Measurements from ENCODE around the gene SH3RF2.

DNA sequence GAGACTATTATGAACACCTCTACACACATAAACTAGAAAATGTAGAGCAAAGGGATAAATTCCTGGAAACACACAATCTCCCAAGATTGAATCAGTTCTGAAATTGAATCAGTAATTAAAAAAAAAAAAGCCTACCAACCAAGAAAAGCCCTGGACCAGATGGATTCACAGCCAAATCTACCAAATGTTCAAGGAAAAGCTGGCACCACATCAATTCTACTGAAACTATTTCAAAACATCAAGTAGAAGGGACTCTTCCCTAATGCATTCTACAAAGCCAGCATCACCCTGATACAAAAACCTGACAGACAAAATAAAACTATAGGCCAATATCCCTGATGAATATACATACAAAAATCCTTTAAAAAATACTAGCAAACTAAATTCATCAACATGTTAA is 38.2 kb upstream of the SH3RF2 start:
- no peak for TF ChIP-seq RAD21 (IDR thresholded peaks at IDR 0.05; ENCODE audit: insufficient read depth, low read depth, low read length)
- no peak for TF ChIP-seq JUND (IDR thresholded peaks at IDR 0.05; ENCODE audit: low read depth, low read length)
- no peak for TF ChIP-seq ZNF217 (IDR thresholded peaks at IDR 0.05)
- TF ChIP-seq, protein P1, sequence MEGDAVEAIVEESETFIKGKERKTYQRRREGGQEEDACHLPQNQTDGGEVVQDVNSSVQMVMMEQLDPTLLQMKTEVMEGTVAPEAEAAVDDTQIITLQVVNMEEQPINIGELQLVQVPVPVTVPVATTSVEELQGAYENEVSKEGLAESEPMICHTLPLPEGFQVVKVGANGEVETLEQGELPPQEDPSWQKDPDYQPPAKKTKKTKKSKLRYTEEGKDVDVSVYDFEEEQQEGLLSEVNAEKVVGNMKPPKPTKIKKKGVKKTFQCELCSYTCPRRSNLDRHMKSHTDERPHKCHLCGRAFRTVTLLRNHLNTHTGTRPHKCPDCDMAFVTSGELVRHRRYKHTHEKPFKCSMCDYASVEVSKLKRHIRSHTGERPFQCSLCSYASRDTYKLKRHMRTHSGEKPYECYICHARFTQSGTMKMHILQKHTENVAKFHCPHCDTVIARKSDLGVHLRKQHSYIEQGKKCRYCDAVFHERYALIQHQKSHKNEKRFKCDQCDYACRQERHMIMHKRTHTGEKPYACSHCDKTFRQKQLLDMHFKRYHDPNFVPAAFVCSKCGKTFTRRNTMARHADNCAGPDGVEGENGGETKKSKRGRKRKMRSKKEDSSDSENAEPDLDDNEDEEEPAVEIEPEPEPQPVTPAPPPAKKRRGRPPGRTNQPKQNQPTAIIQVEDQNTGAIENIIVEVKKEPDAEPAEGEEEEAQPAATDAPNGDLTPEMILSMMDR (IDR thresholded peaks at IDR 0.05 in 2 of 3, conservative IDR thresholded peaks at IDR 0.05 in 1 of 3; ENCODE audit: control insufficient read depth in 2 of 3, extremely low read depth in 1 of 3, insufficient read depth in 1 of 3, low read depth in 3 of 3, low read length in 3 of 3), result no peak
- no peak for TF ChIP-seq SUZ12 (IDR thresholded peaks at IDR 0.05; ENCODE audit: unreplicated experiment)
- TF ChIP-seq, protein P2, sequence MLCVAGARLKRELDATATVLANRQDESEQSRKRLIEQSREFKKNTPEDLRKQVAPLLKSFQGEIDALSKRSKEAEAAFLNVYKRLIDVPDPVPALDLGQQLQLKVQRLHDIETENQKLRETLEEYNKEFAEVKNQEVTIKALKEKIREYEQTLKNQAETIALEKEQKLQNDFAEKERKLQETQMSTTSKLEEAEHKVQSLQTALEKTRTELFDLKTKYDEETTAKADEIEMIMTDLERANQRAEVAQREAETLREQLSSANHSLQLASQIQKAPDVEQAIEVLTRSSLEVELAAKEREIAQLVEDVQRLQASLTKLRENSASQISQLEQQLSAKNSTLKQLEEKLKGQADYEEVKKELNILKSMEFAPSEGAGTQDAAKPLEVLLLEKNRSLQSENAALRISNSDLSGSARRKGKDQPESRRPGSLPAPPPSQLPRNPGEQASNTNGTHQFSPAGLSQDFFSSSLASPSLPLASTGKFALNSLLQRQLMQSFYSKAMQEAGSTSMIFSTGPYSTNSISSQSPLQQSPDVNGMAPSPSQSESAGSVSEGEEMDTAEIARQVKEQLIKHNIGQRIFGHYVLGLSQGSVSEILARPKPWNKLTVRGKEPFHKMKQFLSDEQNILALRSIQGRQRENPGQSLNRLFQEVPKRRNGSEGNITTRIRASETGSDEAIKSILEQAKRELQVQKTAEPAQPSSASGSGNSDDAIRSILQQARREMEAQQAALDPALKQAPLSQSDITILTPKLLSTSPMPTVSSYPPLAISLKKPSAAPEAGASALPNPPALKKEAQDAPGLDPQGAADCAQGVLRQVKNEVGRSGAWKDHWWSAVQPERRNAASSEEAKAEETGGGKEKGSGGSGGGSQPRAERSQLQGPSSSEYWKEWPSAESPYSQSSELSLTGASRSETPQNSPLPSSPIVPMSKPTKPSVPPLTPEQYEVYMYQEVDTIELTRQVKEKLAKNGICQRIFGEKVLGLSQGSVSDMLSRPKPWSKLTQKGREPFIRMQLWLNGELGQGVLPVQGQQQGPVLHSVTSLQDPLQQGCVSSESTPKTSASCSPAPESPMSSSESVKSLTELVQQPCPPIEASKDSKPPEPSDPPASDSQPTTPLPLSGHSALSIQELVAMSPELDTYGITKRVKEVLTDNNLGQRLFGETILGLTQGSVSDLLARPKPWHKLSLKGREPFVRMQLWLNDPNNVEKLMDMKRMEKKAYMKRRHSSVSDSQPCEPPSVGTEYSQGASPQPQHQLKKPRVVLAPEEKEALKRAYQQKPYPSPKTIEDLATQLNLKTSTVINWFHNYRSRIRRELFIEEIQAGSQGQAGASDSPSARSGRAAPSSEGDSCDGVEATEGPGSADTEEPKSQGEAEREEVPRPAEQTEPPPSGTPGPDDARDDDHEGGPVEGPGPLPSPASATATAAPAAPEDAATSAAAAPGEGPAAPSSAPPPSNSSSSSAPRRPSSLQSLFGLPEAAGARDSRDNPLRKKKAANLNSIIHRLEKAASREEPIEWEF (IDR thresholded peaks at IDR 0.05; ENCODE audit: insufficient replicate concordance, low read depth, low read length), result no peak
- no peak for TF ChIP-seq SP1 (IDR thresholded peaks at IDR 0.05; ENCODE audit: low read depth, low read length)

Data from GM12878 (cell line).